Measurements from ENCODE around the gene SUCO. TPM values are rescaled to one million over a fixed set of nuclear protein-coding genes. Genes with fewer than 3 reads are reported as not detected.

SUCO gene
- total and polyA plus RNA-seq, 2 of the 8 experiments (the other 6 are each of a cell fraction or from before 2014, with no cell fraction given) = 8.3 to 35.8 TPM

- Histone ChIP-seq H3K4me3 (ENCODE audit: extremely low read depth in 1 of 4, insufficient read depth in 2 of 4, low read depth in 3 of 4, low read length in 4 of 4) (no peak overlapping the region), H3K18ac (ENCODE audit: extremely low read depth, low read length) (no peak overlapping the region), H3K56ac (replicated peaks; ENCODE audit: insufficient read length, low read depth, low read length) (no peak overlapping the region), H3K4ac (replicated peaks; ENCODE audit: insufficient read length, low read depth, low read length) (no peak overlapping the region), H3K14ac (ENCODE audit: insufficient read length) (no peak overlapping the region), H3K79me1 (ENCODE audit: low read depth, low read length) (no peaks in the 10 kb centered on the region), H2BK20ac (ENCODE audit: low read length) (no peak overlapping the region), H3K79me2 (ENCODE audit: control insufficient read depth in 1 of 2, insufficient read depth in 2 of 2, low read length in 2 of 2) (no peaks in the 10 kb centered on the region), H3K27me3 (replicated peaks in 1 of 4; ENCODE audit: control insufficient read depth in 3 of 4, extremely low read depth in 1 of 4, insufficient read depth in 3 of 4, low read length in 3 of 4) (no peaks in the 10 kb centered on the region), H4K91ac (replicated peaks; ENCODE audit: insufficient read length, low read length) (no peak overlapping the region), H2BK120ac (replicated peaks; ENCODE audit: low read depth, low read length) (no peak overlapping the region), H4K8ac (ENCODE audit: extremely low read depth, insufficient read depth, low read length) (no peak overlapping the region), H3K23me2 (ENCODE audit: low read depth, low read length) (no peaks in the 10 kb centered on the region), H3K4me2 (ENCODE audit: insufficient read depth in 1 of 2, low read depth in 2 of 2, low read length in 2 of 2) (no peak overlapping the region), H2BK5ac (ENCODE audit: low read depth, low read length) (no peak overlapping the region), H3K4me1 (replicated peaks in 1 of 4; ENCODE audit: control insufficient read depth in 3 of 4, insufficient read depth in 4 of 4, low read length in 3 of 4) (no peaks in the 10 kb centered on the region), H3K36me3 (ENCODE audit: control insufficient read depth in 2 of 4, insufficient read depth in 4 of 4, low read length in 3 of 4) (no peaks in the 10 kb centered on the region), H4K20me1 (replicated peaks in 1 of 2; ENCODE audit: control insufficient read depth in 1 of 2, insufficient read depth in 2 of 2, low read length in 2 of 2) (no peaks in the 10 kb centered on the region), H2AK5ac (ENCODE audit: low read depth, low read length) (no peak overlapping the region), H3K9ac (replicated peaks in 1 of 4; ENCODE audit: extremely low read depth in 1 of 4, low read depth in 3 of 4, low read length in 3 of 4) (no peak overlapping the region), H4K5ac (ENCODE audit: insufficient read length, low read depth, low read length) (no peak overlapping the region), H3K9me3 (ENCODE audit: insufficient read depth in 2 of 2, low read depth in 1 of 2, low read length in 1 of 2) (no peaks in the 10 kb centered on the region), H2BK15ac (ENCODE audit: low read length) (no peak overlapping the region), H3K23ac (ENCODE audit: insufficient read length) (no peak overlapping the region), H3K27ac (ENCODE audit: low read depth, low read length) (no peak overlapping the region), H2AFZ (ENCODE audit: low read length) (no peak overlapping the region), H2BK12ac (ENCODE audit: low read depth, low read length) (no peak overlapping the region)
- WGBS, 2 experiments (ENCODE audit: extremely low coverage in 1 of 2, insufficient coverage in 1 of 2, insufficient read length in 1 of 2, insufficient replicate concordance in 2 of 2, low coverage in 1 of 2, low lambda C conversion rate in 2 of 2, missing lambda C conversion rate in 1 of 2) = 84% methylated on average over 3 of the region's 3 CpGs; no CpG with 5 or more reads in 1 of the 2 experiments
- DNase-seq (ENCODE audit: low read depth in 1 of 2, low spot score in 2 of 2) (no peak), FAIRE-seq (no peak)
- ChIA-PET CTCF (ENCODE audit: partially characterized antibody) (interaction anchor here (0.8 to 1.6 kb wide), 4 partner anchors 10 to 371 kb away, joined by 3 to 7 read pairs (median 4); no protein-coding TSS in a partner anchor), POLR2A (ENCODE audit: partially characterized antibody) (no interaction called here)
- TF ChIP-seq NRF1 (IDR thresholded peaks at IDR 0.05; ENCODE audit: low read depth, low read length) (no peak), SP4 (IDR thresholded peaks at IDR 0.05; ENCODE audit: low read length) (no peak), RXRA (IDR thresholded peaks at IDR 0.05; ENCODE audit: insufficient read depth, low read depth, low read length) (no peak), NANOG (IDR thresholded peaks at IDR 0.05; ENCODE audit: insufficient read depth, low read depth, low read length, poor library complexity, severe bottlenecking) (no peak), RBBP5 (IDR thresholded peaks at IDR 0.05; ENCODE audit: borderline replicate concordance, low read depth, low read length) (no peak)
Measured at GRCh38 chr1:172486805-172487454, 46.0 kb upstream of the SUCO start.
